Measurements from ENCODE around the gene RIC8B.
"Not testable (repeated sequence)": the region's sequence is repeated elsewhere in the genome, so short reads cannot be mapped to it uniquely, and the experiment has no call there.

The RIC8B gene, protein sequence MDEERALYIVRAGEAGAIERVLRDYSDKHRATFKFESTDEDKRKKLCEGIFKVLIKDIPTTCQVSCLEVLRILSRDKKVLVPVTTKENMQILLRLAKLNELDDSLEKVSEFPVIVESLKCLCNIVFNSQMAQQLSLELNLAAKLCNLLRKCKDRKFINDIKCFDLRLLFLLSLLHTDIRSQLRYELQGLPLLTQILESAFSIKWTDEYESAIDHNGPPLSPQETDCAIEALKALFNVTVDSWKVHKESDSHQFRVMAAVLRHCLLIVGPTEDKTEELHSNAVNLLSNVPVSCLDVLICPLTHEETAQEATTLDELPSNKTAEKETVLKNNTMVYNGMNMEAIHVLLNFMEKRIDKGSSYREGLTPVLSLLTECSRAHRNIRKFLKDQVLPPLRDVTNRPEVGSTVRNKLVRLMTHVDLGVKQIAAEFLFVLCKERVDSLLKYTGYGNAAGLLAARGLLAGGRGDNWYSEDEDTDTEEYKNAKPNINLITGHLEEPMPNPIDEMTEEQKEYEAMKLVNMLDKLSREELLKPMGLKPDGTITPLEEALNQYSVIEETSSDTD

GRCh38 chr12:106774005-106774807 lies at the start of gene RIC8B:
TSS of gene RIC8B (plus strand) at chr12:106774682. CDS start at chr12:106774746, 64 bp downstream.
- DNase-seq = peak; percentile 68

DNA sequence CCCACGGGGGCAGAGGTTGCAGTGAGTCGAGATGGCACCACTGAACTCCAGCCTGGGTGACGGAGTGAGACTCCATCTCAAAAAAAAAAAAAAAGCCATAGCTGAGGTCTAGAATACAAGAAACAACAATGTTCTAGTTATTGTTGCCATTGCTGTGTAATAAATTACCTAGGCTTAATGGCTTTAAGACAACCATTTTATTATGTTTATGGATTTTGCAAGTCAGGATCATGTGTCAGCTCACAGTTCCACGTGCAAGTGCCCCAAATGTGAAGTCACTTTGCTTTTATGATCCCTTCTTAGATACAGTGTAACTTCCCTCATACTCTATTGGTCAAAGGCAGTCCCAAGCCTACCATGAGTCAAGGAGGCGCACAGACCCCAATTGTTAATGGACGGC lies 49.5 kb upstream of the RIC8B start:
- DNase-seq = no peak

GRCh38 chr12:106726603-106727202 lies 47.8 kb upstream of the RIC8B start:
- DNase-seq = not testable (repeated sequence)

- no peak for DNase-seq
These were observed 44.9 kb upstream of the RIC8B start for GRCh38 chr12:106729611-106730010.

GRCh38 chr12:106732890-106733289 lies 41.6 kb upstream of the RIC8B start:
- no peak for DNase-seq

DNA sequence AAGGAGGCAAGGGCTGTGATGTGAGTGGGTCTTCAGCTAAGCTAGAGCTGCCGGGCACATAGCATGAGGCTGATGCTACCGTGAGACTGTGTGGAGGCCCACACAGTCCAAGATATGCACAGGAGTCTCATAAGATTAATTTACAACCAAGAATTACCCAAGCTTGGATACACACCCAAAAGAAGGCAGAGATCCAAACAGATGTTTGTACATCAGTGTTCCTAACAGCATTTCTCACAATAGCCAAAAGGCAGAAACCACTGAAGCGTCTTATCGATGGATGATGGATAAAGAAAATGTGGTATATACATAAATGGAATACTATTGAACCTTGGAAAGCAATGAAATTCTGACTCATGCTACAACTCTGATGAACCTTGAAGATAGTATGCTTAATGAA lies 40.8 kb upstream of the RIC8B start:
- DNase-seq = no peak

DNA sequence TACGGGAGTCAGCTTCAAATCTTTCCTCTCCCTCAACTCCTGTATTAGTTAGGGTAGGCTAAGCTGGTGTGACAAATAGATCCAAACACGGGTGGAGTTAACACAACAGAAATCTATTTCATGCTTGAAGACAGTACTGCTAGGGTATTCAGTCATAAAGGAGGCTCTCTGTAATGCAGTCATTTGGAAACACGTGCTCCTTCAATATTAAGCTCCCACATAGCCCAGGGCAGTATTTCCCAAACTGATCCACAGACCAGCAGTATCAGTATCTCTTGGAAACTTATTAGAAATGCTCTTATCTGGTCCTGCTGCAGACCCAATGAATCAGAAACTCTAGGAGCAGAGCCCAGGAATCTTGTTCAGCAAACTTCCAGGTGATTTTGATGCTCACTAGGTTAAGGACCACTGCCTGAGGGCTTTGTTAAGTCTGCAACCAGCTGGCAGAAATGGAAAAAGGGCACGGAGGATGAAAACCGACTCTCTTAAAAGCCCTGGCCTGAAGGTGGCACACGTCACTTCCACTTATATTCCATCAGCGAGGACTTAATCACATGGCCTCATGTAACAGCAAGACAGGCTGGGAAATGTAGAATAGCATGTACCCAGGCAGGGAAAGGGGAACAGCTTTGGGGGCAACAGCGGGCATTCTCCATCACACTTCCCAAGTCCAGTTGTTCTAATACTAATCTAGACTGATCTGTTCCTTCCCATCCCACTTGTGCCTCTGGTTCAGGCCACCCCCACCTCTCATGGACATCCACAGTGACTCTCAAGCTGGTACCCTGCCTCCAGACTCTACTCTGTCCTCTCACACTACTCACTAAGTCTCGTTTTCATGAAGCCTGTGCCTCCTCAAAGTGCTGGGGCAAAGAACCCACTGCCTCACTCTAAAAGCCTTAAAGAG lies 38.2 kb upstream of the RIC8B start:
- DNase-seq = no peak

DNA sequence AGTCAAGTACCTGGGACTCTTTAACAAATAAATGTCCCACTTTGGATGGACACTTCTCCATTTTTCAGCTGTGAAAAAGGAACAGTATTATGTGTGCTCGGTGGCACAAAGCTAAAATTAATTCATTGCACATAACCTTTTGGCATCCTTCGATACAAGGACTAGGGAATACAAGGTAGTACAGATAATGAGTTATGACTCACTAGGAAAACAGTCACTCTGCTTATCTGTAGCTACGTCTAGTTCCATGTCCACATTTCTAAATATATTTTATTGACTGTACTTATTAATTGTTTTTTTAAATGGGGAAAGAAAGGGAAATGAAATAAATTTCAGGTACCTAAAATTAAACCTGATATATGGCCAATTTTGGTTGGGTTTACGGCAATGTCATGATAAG lies 35.2 kb upstream of the RIC8B start:
- DNase-seq = no peak

DNA sequence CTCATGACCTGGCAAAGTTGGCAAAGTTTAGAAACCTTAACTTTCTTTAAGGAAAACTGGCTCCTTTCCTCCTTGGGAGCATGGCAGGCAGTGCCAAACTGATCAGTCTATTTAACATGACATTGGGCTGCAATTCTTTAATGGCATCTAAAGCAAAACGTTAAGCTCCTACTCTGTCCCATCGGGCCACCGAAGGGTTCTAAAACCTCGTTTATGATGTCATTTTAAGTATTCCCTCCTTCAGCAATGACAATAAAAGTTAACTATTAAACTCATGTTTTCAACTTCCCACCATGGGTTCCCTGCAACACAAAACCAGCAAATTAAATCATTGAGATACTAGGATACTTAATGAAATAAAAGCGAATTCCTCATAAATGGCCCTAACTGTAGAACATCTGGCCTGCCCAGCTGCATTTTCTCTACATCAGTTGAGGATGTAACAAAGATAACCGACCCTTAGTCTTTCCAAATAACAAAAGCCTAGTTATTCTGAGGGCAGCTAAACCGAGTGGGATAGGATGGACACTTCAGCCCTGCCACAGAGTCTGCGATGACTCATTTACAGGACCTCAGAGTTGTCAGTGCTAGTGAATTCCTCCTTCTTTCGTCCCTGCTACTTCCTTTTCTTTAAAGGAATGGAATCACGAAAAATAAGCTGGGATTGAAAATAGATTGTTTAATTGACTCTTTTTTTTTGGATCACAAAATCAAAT lies 34.5 kb upstream of the RIC8B start:
- no peak for DNase-seq

DNA sequence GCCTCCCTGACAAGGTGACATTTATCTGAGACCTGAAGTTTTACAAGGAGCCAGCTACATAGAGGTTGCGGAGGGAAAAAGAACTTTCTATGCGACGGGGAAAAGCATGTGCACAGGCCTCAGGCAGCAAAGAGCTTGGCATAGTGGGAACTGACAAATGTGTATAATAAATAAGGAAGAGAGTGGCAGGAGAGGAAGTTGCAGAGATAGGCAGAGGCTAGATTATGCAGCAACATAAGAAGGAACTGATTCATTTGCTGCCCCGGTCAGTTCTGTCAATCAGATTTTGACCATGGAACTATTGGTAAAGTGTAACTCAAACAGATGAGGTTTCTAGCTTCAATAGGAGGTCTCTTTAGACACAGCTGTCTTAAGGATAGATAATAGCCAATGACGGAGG lies 33.7 kb upstream of the RIC8B start:
- DNase-seq = no peak

DNA sequence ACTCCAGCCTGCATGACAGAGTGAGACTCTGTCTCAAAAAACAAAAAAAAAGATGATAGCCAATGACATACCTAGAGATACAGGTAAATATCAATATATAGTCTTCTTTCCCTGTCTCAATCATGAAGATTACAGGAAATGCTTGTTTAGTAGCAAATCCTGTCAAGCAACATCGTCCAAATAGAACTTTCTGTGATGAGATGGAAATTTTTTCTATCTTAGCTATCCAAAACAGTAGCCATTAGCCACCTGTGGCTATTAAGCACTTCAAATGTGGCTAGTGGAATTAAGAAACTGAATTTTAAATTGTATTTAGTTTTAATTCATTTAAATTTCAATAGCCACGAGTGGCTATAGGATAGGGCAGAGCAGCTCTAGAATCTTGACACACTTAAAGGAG lies 33.2 kb upstream of the RIC8B start:
- DNase-seq = no peak

DNA sequence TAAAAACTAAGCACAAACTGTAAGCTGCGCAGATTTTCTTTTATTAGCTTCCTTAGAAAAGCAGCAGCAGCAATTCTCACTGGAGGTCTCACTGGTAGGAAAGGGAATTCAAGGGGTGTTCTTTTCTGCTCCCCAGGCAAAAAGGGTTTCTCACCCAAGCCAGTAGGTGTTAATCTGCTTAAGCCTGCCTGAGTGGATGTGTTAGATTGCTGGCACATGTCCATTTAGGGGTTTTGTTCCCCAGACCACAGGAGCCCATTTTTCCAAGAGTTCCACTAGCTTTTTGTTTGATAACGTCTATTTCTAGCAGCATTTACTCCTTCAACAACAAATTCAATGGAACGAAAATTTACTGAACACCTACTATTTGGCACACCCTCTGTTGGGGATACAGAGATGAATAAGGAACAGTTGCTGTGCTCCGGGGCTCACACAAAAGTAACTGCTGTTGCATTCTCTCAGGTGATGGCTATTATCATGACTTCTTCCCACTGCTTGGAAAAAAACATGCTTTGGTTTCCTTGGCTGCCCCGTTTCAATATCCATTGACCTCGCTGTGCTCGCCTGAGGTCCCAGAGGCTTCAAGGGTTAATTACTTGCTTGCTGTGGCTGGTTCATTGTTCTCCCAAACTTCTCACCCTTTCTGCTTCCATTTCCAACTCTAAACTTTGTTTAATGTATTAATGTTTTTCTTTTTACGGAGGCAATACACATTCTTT lies 31.1 kb upstream of the RIC8B start:
- no peak for DNase-seq

DNA sequence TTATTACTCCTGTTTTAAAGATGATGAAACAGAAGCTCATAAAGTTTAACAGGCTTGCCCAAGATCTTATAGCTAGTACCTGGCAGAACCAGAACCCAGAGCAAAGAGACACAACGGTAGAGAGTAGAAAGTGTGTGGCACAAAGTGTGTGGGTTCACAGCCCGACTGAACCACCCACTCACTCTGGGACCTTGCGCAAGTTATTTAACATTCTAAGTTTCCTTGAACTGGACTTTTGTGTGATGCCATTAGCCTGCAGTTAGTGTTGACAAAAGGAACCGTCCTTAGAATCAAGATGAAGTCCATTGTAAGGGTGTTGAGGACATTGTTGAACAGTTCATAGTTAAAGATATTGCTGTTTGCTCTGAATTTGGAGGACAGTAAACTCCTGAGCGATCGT lies 29.9 kb upstream of the RIC8B start:
- no peak for DNase-seq

- DNase-seq = no peak
These were observed 29.2 kb upstream of the RIC8B start for GRCh38 chr12:106745181-106745745.

DNA sequence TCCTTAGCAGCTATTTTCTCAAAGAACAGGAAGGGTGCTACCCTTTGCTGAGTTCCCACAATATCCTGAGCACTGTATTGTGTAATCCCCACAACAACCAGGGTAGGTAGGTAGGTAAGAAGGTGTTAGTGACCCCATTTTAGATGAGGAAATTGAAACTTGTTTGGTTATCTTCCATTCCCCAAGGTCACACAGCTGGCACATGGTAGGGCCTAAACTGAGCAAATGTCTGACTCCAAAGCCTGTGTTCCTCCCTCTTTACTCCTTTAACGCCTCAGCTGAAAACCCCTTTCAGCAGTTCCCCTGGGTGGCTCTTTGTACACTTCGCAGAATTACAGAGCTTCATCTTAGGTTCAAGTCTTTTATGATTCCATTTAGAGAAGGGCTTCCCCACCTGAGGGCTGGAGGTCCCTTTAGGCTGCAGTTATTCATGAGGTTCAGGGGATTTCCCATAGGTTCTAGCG lies 26.5 kb upstream of the RIC8B start:
- DNase-seq = peak; percentile 27

DNA sequence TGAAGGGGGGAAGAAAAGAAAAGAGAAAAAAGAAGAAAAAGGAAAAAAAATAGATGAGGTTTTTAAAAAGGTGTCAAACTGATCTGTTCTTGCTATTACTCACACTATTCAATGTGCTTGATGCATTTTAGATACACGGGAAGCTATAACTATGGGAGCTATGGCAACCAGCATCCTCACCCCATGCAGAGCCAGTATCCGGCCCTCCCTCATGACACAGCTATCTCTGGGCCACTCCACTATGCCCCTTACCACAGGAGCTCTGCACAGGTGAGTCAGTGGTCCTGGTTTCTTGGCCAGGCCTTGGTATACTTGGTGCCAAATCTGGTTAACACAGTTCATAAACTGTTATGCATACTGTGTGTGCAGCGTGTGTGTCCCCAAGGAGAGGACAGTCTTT lies 24.0 kb upstream of the RIC8B start:
- DNase-seq = no peak

DNA sequence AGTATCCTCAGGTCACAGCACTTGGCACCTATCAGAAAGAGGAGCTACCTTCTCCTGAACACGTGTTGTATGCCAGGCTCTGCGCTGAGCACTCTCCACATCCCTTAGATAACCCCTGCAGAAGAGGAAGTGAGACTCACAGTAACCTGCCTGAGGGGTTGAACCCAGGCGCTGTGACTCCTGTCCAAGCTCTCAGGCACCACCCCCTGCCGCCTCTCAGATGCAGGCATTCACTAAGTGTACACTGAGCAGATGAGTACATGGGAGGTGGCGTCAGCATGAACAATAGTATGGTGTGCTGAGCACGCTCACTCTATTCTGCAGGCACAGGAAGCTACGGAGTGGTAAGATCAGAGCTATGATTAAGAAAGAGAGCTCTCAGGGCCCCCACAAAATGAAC lies 21.0 kb upstream of the RIC8B start:
- DNase-seq = peak; percentile 51

DNA sequence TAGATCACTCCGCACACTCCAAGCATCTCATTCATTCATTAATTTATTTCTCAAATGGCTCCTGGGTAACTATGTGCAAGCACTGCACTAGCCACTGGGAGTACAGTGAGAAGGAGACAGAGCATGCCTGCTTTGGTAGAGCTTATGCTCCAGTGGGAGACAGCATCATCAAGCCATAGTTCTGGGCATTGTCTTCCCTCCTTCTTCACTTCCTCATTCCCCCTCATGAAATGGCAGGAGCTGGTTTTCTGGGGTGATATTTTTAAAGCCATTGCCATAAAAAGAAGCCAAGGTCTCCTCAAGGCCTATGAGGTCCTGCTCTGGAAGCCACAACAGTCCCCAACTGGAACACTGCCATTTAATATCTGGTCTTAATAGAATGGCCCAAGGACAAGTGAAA lies 20.2 kb upstream of the RIC8B start:
- no peak for DNase-seq

GRCh38 chr12:106757623-106758348 lies 16.7 kb upstream of the RIC8B start:
- no peak for DNase-seq
